NCI-H146 (cell line): ENCODE results near the gene CD8B.

Source experiments
- DNase-seq: peaks from one replicate; lab custom pipeline; 2025; lab: John Stamatoyannopoulos, UW

CD8B gene

GRCh38 chr2:86806059-86806857, 55.4 kb downstream of the CD8B start:
- DNase-seq = no peak

- DNase-seq = no peak
Measured at GRCh38 chr2:86800856-86801567, 60.7 kb downstream of the CD8B start.

- DNase-seq = no peak
Measured at GRCh38 chr2:86794861-86795260, 66.8 kb downstream of the CD8B start.

GRCh38 chr2:86793752-86794151, 67.9 kb downstream of the CD8B start:
- DNase-seq = no peak

- DNase-seq = peak; percentile 28
Measured at GRCh38 chr2:86791573-86791972, 70.1 kb downstream of the CD8B start.

GRCh38 chr2:86790676-86791572, 70.8 kb downstream of the CD8B start, which contains the start of gene CD8A:
CD8A (minus strand) TSS chr2:86790913; CDS start chr2:86790825, 88 bp downstream.
- DNase-seq = peak; percentile 28

- DNase-seq = no peak
Measured at GRCh38 chr2:86790134-86790675, 71.5 kb downstream of the CD8B start.

GRCh38 chr2:86789687-86790133, 72.0 kb downstream of the CD8B start:
- DNase-seq = no peak

- peak; percentile 19 for DNase-seq
Measured at GRCh38 chr2:86788881-86789686, 72.6 kb downstream of the CD8B start.

- no peak for DNase-seq
Measured at GRCh38 chr2:86788165-86788564, 73.5 kb downstream of the CD8B start.

- no peak for DNase-seq
Measured at GRCh38 chr2:86787736-86788135, 74.0 kb downstream of the CD8B start.

- DNase-seq = no peak
Measured at GRCh38 chr2:86786001-86786536, 75.6 kb downstream of the CD8B start.

- no peak for DNase-seq
Measured at GRCh38 chr2:86785456-86785855, 76.2 kb downstream of the CD8B start.

GRCh38 chr2:86783615-86784339, 77.9 kb downstream of the CD8B start:
- no peak for DNase-seq

- no peak for DNase-seq
Measured at GRCh38 chr2:86782748-86783147, 78.9 kb downstream of the CD8B start.

- DNase-seq = no peak
Measured at GRCh38 chr2:86781363-86781762, 80.3 kb downstream of the CD8B start.

- no peak for DNase-seq
Measured at GRCh38 chr2:86779971-86780370, 81.7 kb downstream of the CD8B start.

GRCh38 chr2:86778957-86779356, 82.7 kb downstream of the CD8B start:
- no peak for DNase-seq

- DNase-seq = no peak
Measured at GRCh38 chr2:86776532-86776931, 85.2 kb downstream of the CD8B start.

- DNase-seq = no peak
Measured at GRCh38 chr2:86775338-86775737, 86.3 kb downstream of the CD8B start.
